GM06990 (cell line): Measurements from ENCODE around the gene B9D1.

ENCODE experiments used
- DNase-seq: peaks from one replicate; pipeline ENCODE4 v3.0.0-alpha.2; 2011; ENCODE audit not compliant: insufficient read length; ENCODE audit errors: extremely low read depth
- H3K27me3 ChIP-seq: replicated peaks from 2 replicates; pipeline ENCODE4 v1.6.0; 2011; ENCODE audit warnings: low read length; ENCODE audit not compliant: control insufficient read depth, insufficient read depth
- H3K36me3 ChIP-seq: 2 replicates; pipeline ENCODE4 v1.5.1; 2011; ENCODE audit warnings: low read length; ENCODE audit not compliant: control insufficient read depth, insufficient read depth
- H3K4me3 ChIP-seq: replicated peaks from 2 replicates; pipeline ENCODE4 v1.5.1; 2011; ENCODE audit warnings: low read depth, mild to moderate bottlenecking, control low read depth, low read length
- TF ChIP-seq, protein P1 (sequence below): IDR thresholded peaks from 2 replicates; pipeline ENCODE4 v1.5.1; 2011; ENCODE audit warnings: low read length, control low read depth, mild to moderate bottlenecking, inconsistent platforms; ENCODE audit not compliant: insufficient read depth, poor library complexity, severe bottlenecking

The B9D1 gene

DNA sequence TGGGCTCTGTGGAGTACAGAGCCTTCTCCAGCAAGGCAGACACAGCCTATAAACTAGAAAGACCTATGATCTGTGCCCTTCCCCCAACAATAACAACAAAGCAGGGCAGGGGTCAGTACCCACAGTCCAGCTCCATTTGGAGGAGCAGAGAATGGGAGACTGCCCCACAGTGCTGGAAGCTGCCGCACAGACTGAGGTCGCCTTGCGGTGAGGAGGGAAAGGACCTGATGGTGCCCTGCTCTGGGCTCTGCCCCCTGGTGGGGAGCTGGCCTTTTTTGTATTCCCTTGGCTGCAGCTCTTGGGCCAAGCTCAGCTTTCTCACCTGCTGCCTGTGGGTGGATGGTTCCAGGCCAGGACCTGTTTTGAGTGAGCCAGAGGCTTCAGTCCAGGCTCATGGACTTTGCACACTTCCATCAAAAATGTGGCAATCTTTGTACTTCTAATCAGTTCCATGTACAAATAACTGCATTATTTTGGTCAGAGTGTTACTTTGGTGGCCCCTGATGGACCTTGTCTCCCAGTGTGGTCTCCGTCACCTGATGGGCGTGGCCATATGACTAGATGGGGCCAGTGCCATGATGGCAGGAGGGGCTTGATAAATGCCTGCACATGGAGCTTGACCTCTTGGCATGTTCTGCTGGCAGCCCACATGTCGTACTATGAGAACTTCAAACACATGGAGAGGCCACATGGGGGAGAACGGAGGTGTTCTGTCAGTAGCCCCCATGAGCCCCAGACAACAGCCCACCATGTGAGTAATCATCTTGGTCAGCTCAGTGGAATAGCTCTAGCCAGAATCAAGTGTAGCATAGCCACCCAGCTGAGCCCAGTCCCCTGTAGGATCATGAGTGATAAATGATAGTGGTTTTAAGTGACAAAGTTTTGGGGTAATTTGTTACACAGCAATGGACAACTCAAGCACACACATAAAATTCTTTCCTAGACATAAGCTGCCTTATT is 24.2 kb downstream of the B9D1 start:
- peak; percentile 34 for DNase-seq
- Histone ChIP-seq H3K27me3 (no peaks in the 10 kb centered on the region), H3K36me3 (no peaks in the 10 kb centered on the region), H3K4me3 (no peak overlapping the region)
- TF ChIP-seq, protein P1, sequence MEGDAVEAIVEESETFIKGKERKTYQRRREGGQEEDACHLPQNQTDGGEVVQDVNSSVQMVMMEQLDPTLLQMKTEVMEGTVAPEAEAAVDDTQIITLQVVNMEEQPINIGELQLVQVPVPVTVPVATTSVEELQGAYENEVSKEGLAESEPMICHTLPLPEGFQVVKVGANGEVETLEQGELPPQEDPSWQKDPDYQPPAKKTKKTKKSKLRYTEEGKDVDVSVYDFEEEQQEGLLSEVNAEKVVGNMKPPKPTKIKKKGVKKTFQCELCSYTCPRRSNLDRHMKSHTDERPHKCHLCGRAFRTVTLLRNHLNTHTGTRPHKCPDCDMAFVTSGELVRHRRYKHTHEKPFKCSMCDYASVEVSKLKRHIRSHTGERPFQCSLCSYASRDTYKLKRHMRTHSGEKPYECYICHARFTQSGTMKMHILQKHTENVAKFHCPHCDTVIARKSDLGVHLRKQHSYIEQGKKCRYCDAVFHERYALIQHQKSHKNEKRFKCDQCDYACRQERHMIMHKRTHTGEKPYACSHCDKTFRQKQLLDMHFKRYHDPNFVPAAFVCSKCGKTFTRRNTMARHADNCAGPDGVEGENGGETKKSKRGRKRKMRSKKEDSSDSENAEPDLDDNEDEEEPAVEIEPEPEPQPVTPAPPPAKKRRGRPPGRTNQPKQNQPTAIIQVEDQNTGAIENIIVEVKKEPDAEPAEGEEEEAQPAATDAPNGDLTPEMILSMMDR = peak; percentile 87

DNA sequence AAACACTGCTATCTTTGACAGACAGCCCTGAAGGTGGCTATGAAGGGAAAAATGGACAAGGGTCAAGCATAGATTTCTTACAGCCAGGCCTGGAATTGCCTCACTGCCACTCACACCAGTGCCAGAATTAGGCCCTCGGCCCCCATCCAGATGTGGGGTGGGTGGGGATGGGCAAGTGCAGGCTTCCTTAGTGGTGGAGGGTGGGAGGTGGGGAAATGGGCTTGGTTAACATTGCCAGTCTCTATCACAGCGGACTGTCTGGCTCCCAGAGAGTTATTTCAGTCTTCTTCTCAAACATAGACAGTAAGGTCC is 24.9 kb downstream of the B9D1 start:
- Histone ChIP-seq H3K36me3 (no peaks in the 10 kb centered on the region), H3K27me3 (no peaks in the 10 kb centered on the region), H3K4me3 (no peak overlapping the region)
- TF ChIP-seq, protein P1 = no peak
- DNase-seq = no peak

DNA sequence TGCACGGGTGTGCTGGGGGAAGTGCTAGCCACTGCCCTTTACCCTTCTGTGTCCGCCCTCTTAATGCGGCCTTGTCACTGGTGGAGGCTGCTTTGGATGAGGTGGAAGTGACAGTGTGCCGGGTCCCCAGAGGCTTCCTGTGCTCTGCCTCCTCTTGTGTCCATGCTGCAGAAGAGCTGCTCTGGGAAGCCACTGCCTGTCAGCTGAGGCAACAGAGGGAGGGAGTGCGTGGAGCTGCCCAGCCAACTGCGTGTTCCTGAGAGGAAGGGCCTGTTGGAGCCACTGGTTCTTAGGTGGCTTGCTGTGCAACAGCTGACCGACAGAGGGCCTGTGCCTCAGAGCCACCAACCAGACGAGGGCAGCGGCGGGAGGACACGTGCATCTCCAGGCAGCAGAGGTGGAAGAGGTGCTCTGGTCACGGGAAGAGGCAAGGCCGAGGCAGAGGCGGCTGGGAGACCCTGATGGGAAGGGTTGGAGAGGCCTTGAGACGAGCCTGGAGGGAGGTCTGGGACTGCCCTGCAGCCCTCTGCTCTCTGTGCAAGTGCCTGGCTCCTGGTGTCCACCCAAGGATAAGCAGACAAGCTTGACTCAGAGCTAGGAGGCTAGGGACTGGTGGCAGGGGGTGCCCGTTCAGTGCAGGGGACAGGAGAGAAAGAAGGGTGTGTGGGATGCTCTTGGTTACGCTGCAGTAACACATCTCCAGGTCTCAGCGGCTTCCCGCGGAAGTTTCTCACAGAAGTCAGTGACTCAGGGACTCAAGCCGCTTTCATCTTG is 25.4 kb downstream of the B9D1 start:
- Histone ChIP-seq H3K4me3 (no peak overlapping the region), H3K36me3 (no peaks in the 10 kb centered on the region), H3K27me3 (no peaks in the 10 kb centered on the region)
- TF ChIP-seq, protein P1 = no peak
- DNase-seq = no peak

DNA sequence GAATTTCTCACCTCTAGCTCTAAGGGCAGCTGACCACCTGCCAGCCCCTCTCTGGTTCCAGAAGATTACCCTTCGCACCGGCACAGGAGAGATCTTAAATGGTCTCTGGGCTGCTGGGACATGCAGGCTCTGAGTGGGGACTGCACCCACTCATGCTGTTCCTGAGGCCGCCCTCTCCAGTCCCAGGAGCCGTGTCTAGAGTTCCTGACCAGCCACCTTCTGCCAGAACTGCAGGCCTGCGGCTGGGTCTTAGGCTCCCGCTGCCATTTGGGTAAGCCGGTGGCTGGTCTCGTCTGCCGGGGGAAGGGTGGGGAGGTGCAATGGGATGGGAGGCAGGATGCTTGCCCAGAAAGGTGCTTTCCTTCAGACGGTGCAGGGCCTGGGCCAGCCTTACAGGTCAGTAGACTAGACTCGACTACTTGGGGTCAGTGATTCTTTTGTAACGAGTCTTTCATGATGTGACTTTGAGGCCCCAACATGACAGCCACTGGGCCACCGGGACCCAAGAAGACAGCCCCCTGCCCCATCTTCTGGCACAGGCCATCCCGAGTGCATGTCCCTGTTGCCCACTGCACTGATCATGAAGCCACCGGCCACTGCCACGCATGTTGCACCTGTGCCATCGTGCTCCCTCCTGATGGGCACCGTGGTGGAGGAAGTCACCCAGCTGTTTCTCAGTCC is 26.4 kb downstream of the B9D1 start:
- Histone ChIP-seq H3K27me3 (no peaks in the 10 kb centered on the region), H3K4me3 (no peak overlapping the region), H3K36me3 (no peaks in the 10 kb centered on the region)
- TF ChIP-seq, protein P1 = no peak
- no peak for DNase-seq

DNA sequence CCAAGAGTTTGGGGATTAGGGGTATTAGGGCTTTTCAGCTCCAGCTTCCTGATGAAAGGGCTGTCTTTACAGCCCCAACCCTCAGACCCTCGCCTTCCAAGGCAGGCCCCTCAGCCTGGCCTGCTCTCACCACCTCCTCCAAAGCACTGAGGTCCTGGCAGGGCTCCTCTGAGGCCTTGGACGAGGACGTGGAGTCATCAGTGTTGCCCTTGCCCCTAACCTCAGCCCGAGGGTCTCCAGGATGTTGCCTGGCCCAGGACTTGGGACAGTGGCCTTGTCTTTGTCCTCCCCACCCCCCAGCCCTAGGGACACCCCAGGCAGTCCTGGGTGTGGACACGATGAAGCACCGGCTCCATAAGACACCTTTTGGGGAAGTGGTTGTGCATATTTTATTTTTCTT is 28.2 kb downstream of the B9D1 start:
- H3K27me3 ChIP-seq = no peaks in the 10 kb centered on the region
- TF ChIP-seq, protein P1 = no peak
- no peaks in the 10 kb centered on the region for H3K36me3 ChIP-seq
- DNase-seq = no peak
- H3K4me3 ChIP-seq = no peak overlapping the region
